Measurements from ENCODE around the gene BCAS3. TPM values are rescaled to one million over a fixed set of nuclear protein-coding genes. Genes with fewer than 3 reads are reported as not detected.
A peak's percentile ranks its signal among the peaks of the same experiment; 100 is the strongest.
"Not testable (repeated sequence)": the region's sequence is repeated elsewhere in the genome, so short reads cannot be mapped to it uniquely, and the experiment has no call there.

Gene BCAS3
- total RNA-seq, 2 donors from 2014 or later: 12.0 to 15.6 TPM

DNA sequence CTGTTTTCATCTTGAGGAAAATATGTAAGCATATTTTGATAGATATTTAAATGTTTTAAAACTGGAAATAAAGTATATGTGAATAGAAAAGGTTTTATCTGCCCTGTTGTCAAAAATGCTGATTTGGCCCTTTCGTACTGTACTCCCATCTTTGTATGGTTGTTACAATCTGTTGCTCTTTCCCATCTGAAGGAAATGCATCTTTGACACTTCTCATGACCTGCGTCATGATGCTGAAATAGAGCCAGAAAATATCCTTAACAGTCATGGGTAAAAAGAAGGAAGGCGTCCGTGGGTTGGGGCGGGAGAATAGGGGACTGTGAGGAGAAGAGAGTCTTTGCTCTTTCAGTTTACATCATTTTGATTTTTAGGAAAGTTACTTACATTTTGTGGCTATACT lies 327.7 kb downstream of the BCAS3 start:
- no peaks in the 10 kb centered on the region for H3K4me1 ChIP-seq
- TF ChIP-seq CTCF (IDR thresholded peaks at IDR 0.05): no peak
- H3K27me3 ChIP-seq: no peaks in the 10 kb centered on the region
- DNase-seq (ENCODE audit: low spot score): no peak
- no peak overlapping the region for H3K4me3 ChIP-seq
- no peaks in the 10 kb centered on the region for H3K36me3 ChIP-seq
- H3K9me3 ChIP-seq: no peaks in the 10 kb centered on the region
- no peak overlapping the region for H3K27ac ChIP-seq

DNA sequence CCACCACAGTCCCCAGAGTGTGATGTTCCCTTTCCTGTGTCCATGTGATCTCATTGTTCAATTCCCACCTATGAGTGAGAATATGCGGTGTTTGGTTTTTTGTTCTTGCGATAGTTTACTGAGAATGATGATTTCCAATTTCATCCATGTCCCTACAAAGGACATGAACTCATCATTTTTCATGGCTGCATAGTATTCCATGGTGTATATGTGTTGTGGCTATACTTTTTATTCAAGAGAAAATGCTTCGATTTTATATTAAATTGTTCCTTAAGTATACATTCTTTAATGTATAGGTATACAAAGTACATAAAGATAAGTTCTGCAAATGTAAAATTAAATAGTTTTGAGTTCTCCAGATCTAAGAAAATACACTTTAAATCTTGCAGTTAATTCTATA lies 328.3 kb downstream of the BCAS3 start:
- H3K27ac ChIP-seq: not testable (repeated sequence)

GRCh38 chr17:61007980-61008379 lies 330.3 kb downstream of the BCAS3 start:
- no peak overlapping the region for H3K4me3 ChIP-seq

More for the DNA sequence above, 328.3 kb downstream of the BCAS3 start:
- H3K4me3 ChIP-seq; H3K9me3 ChIP-seq; H3K4me1 ChIP-seq; H3K27me3 ChIP-seq; H3K36me3 ChIP-seq; DNase-seq (ENCODE audit: low spot score): not testable (repeated sequence)

DNA sequence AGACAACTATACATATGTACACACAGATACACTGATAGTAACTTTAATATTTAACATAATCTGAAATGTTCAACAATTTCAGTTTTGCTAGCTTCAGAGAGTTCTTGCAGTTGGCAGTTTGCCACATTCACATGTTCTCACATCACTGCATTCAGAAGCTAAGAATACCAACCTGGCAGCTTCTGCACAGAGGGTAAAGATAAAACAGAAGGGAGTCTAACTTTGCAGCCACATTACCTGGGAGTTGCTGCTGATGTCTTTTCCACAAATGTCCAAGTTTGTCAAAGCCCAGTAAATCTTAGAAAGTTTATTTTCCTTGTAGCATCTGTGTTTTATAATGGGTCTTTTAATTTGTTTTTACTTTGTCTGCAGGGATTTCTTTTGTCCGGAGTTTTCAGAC lies 332.0 kb downstream of the BCAS3 start:
- H3K36me3 ChIP-seq: no peaks in the 10 kb centered on the region
- no peak overlapping the region for H3K4me3 ChIP-seq
- H3K27me3 ChIP-seq: no peaks in the 10 kb centered on the region
- DNase-seq (ENCODE audit: low spot score): no peak
- no peaks in the 10 kb centered on the region for H3K4me1 ChIP-seq
- H3K27ac ChIP-seq: no peak overlapping the region
- no peak for TF ChIP-seq CTCF (IDR thresholded peaks at IDR 0.05)
- H3K9me3 ChIP-seq: no peaks in the 10 kb centered on the region

More at GRCh38 chr17:61007980-61008379, 330.3 kb downstream of the BCAS3 start:
- H3K9me3 ChIP-seq: no peaks in the 10 kb centered on the region
- no peak for TF ChIP-seq CTCF (IDR thresholded peaks at IDR 0.05)
- H3K36me3 ChIP-seq: no peaks in the 10 kb centered on the region
- DNase-seq (ENCODE audit: low spot score): no peak
- no peaks in the 10 kb centered on the region for H3K27me3 ChIP-seq
- H3K27ac ChIP-seq: peak overlapping the region in 1 of 2 donors; percentile 17
- H3K4me1 ChIP-seq: no peaks in the 10 kb centered on the region

DNA sequence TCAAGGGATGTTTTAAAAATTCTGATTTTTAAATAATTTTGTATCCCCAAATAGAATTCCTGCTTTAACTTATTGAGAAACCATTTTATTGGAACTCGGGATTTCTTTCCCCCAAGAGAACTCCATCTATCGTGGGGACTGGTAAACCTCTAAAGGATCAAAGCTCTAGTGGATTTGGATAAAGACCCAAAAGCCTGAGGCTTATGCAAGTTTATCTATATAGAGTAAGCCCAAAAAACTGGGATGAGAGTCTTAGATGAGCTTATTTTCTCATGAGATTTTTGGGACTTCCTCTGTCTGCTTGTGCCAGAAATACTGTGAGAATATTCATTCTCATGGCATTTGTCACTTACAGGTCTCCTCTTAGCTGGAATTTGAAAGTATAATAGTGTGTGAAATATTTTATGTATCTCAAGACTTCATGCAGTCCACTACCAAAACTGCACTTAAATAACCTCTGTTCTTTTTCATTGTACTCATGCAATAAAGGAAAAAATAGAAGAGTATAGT lies 333.1 kb downstream of the BCAS3 start:
- H3K4me1 ChIP-seq: no peaks in the 10 kb centered on the region
- H3K36me3 ChIP-seq: no peaks in the 10 kb centered on the region
- H3K27me3 ChIP-seq: no peaks in the 10 kb centered on the region
- no peak overlapping the region for H3K4me3 ChIP-seq
- no peak for TF ChIP-seq CTCF (IDR thresholded peaks at IDR 0.05)
- no peak for DNase-seq (ENCODE audit: low spot score)
- H3K27ac ChIP-seq: no peak overlapping the region
- H3K9me3 ChIP-seq: no peaks in the 10 kb centered on the region

DNA sequence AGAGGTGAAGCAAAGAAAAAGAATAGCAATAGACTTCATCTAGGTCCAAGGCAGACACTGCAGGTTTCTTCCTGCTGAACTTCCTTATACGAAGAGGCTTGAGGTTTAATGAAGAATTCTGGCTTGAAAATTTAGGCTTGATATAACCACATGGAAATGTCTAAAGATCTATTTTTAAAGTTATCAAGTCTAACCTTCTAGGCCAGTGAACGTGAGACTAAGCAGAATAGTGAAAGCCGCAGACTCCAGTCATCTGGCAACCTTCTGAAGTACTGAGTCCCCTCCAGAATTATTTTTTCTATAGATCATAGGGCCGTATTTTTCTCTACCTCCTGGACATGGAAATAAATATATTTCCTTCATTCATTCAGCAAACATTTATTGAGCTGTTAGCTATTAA lies 333.6 kb downstream of the BCAS3 start:
- H3K9me3 ChIP-seq: no peaks in the 10 kb centered on the region
- H3K27me3 ChIP-seq: no peaks in the 10 kb centered on the region
- H3K4me3 ChIP-seq: no peak overlapping the region
- no peak for TF ChIP-seq CTCF (IDR thresholded peaks at IDR 0.05)
- no peak overlapping the region for H3K27ac ChIP-seq
- no peak for DNase-seq (ENCODE audit: low spot score)
- no peaks in the 10 kb centered on the region for H3K36me3 ChIP-seq
- no peaks in the 10 kb centered on the region for H3K4me1 ChIP-seq
